Loucy (cell line): ENCODE results near the gene TGM2.

Experiments used
- EZH2phosphoT487 ChIP-seq: fragments of 200-600 bp; IDR thresholded peaks from 2 replicates; pipeline ENCODE4 v1.6.1; 2018; ENCODE audit warnings: antibody characterized with exemption, mild to moderate bottlenecking, moderate library complexity, borderline replicate concordance
- TF ChIP-seq, protein P1 (sequence below): fragments of 200-600 bp; sonication (generic); conservative IDR thresholded peaks from 2 replicates; pipeline ENCODE4 v1.5.1; 2014; ENCODE audit warnings: mild to moderate bottlenecking, antibody characterized with exemption, low read length

DNA sequence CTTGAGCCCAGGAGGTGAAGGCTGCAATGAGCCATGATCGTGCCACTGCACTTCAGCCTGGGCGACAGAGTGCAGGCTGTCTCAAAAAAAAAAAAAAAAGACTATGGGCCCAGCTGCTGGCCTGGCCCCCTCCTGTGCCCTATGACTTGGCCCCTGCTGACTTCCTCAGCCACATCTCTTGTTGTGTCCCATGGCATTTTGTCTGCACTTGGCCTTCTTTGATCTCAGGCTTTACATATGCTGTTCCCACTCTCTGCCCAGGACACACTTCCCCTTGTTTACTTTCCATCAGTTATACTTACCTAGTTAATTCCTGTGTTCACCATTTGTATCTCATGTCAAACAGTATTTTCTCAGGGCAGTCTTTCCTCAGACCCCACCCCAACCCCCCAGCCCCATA, 87.0 kb downstream of the TGM2 start:
- TF ChIP-seq, protein P1, sequence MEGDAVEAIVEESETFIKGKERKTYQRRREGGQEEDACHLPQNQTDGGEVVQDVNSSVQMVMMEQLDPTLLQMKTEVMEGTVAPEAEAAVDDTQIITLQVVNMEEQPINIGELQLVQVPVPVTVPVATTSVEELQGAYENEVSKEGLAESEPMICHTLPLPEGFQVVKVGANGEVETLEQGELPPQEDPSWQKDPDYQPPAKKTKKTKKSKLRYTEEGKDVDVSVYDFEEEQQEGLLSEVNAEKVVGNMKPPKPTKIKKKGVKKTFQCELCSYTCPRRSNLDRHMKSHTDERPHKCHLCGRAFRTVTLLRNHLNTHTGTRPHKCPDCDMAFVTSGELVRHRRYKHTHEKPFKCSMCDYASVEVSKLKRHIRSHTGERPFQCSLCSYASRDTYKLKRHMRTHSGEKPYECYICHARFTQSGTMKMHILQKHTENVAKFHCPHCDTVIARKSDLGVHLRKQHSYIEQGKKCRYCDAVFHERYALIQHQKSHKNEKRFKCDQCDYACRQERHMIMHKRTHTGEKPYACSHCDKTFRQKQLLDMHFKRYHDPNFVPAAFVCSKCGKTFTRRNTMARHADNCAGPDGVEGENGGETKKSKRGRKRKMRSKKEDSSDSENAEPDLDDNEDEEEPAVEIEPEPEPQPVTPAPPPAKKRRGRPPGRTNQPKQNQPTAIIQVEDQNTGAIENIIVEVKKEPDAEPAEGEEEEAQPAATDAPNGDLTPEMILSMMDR: no peak
- TF ChIP-seq EZH2phosphoT487: no peak
